Liver (tissue), 9 donors: ENCODE measurements around the gene COL1A2. TPM values are rescaled to one million over a fixed set of nuclear protein-coding genes. Genes with fewer than 3 reads are reported as not detected.

Experiments
- DNase-seq: peaks from one replicate; pipeline ENCODE4 v3.0.0-alpha.2; 2017; ENCODE audit warnings: low spot score
- H3K27ac ChIP-seq, 2 donors: one replicate each; pipeline ENCODE4 v1.7.0; 2013; ENCODE audit warnings: inconsistent platforms in 2 of 2, low read length in 2 of 2, control low read depth in 1 of 2, low read depth in 1 of 2, mild to moderate bottlenecking in 1 of 2
- H3K27me3 ChIP-seq, 4 donors: one replicate each; pipeline versions ENCODE4 v1.6.1 to v1.7.0; 2013; ENCODE audit warnings: low read length in 3 of 4, inconsistent platforms in 1 of 4, mild to moderate bottlenecking in 1 of 4, moderate library complexity in 1 of 4; ENCODE audit not compliant: control insufficient read depth in 4 of 4, insufficient read depth in 4 of 4
- H3K36me3 ChIP-seq, 4 donors: one replicate each; pipeline versions ENCODE4 v1.6.1 to v1.7.0; 2013; ENCODE audit warnings: low read length in 3 of 4, mild to moderate bottlenecking in 3 of 4, low read depth in 1 of 4, moderate library complexity in 1 of 4; ENCODE audit not compliant: control insufficient read depth in 4 of 4, insufficient read depth in 3 of 4
- H3K4me1 ChIP-seq, 4 donors: one replicate each; pipeline versions ENCODE4 v1.6.1 to v1.7.0; 2013; ENCODE audit warnings: low read length in 3 of 4, mild to moderate bottlenecking in 3 of 4, moderate library complexity in 1 of 4; ENCODE audit not compliant: control insufficient read depth in 4 of 4, insufficient read depth in 4 of 4
- H3K4me3 ChIP-seq, 3 donors: one replicate each; pipeline versions ENCODE4 v1.6.1 to v1.7.0; 2013; ENCODE audit warnings: low read length in 3 of 3, control low read depth in 1 of 3, low read depth in 1 of 3, mild to moderate bottlenecking in 1 of 3
- H3K9ac ChIP-seq, 2 donors: one replicate each; pipeline ENCODE4 v1.7.0; 2013; ENCODE audit warnings: low read length in 2 of 2, mild to moderate bottlenecking in 2 of 2, moderate library complexity in 2 of 2, control low read depth in 1 of 2, low read depth in 1 of 2
- H3K9me3 ChIP-seq, 4 donors: one replicate each; pipeline versions ENCODE4 v1.6.1 to v1.7.0; 2013; ENCODE audit warnings: low read length in 3 of 4; ENCODE audit not compliant: control insufficient read depth in 4 of 4
- ATF3 ChIP-seq: IDR thresholded peaks from 2 replicates; pipeline ENCODE4 v1.6.1; 2016; ENCODE audit warnings: antibody characterized with exemption
- CTCF ChIP-seq: fragments of 150-350 bp; IDR thresholded peaks from 2 replicates; pipeline ENCODE4 v1.5.1; 2017; ENCODE audit warnings: improper control_type of control experiment, low read depth, low read length; ENCODE audit not compliant: missing input control
- EGR1 ChIP-seq, 2 donors: IDR thresholded peaks; 2 replicates each; pipeline ENCODE4 v1.6.1; 2016 to 2018; ENCODE audit warnings: antibody characterized with exemption in 2 of 2, low read depth in 2 of 2
- FOXA1 ChIP-seq: IDR thresholded peaks from 2 replicates; pipeline ENCODE4 v1.6.1; 2016; ENCODE audit warnings: antibody characterized with exemption
- FOXA2 ChIP-seq: IDR thresholded peaks from 2 replicates; pipeline ENCODE4 v1.6.1; 2016; ENCODE audit warnings: antibody characterized with exemption
- GABPA ChIP-seq, 2 donors: IDR thresholded peaks in 1 of 2; conservative IDR thresholded peaks in 1 of 2; 2 replicates each; pipeline ENCODE4 v1.6.1; 2016; ENCODE audit warnings: antibody characterized with exemption in 2 of 2, mild to moderate bottlenecking in 1 of 2, moderate library complexity in 1 of 2
- HNF4A ChIP-seq, 2 donors: conservative IDR thresholded peaks; 2 replicates each; pipeline ENCODE4 v1.6.1; 2016; ENCODE audit warnings: antibody characterized with exemption in 2 of 2, mild to moderate bottlenecking in 2 of 2
- HNF4G ChIP-seq: IDR thresholded peaks from 2 replicates; pipeline ENCODE4 v1.6.1; 2016; ENCODE audit warnings: antibody characterized with exemption
- JUND ChIP-seq, 2 donors: IDR thresholded peaks; 2 replicates each; pipeline ENCODE4 v1.6.1; 2016; ENCODE audit warnings: antibody characterized with exemption in 2 of 2
- NR2F2 ChIP-seq: IDR thresholded peaks from 2 replicates; pipeline ENCODE4 v1.6.1; 2016; ENCODE audit warnings: antibody characterized with exemption
- RAD21 ChIP-seq, 2 donors: IDR thresholded peaks; 2 replicates each; pipeline ENCODE4 v1.6.1; 2016; ENCODE audit warnings: antibody characterized with exemption in 2 of 2, mild to moderate bottlenecking in 2 of 2
- REST ChIP-seq: IDR thresholded peaks from 2 replicates; pipeline ENCODE4 v1.6.1; 2016; ENCODE audit warnings: antibody characterized with exemption, mild to moderate bottlenecking
- RXRA ChIP-seq, 2 donors: IDR thresholded peaks; 2 replicates each; pipeline ENCODE4 v1.6.1; 2017 to 2018; ENCODE audit warnings: antibody characterized with exemption in 2 of 2, mild to moderate bottlenecking in 1 of 2
- TAF1 ChIP-seq: conservative IDR thresholded peaks from 2 replicates; pipeline ENCODE4 v1.6.1; 2016; ENCODE audit warnings: antibody characterized with exemption, mild to moderate bottlenecking
- YY1 ChIP-seq: IDR thresholded peaks from 2 replicates; pipeline ENCODE4 v1.6.1; 2016; ENCODE audit warnings: antibody characterized with exemption, mild to moderate bottlenecking
- ZBTB33 ChIP-seq: IDR thresholded peaks from 2 replicates; pipeline ENCODE4 v1.6.1; 2016; ENCODE audit warnings: antibody characterized with exemption
- WGBS: extraction: QIAGEN DNeasy Blood & Tissue Kit; methylation state at CpG from one replicate; pipeline ENCODE4 v1.1.7; 2013; 5-methylcytosine and 5-hydroxymethylcytosine counted together
- polyA plus RNA-seq, 2 donors: library from polyadenylated mRNA; stranded (reverse) in 1 of 2; unstranded in 1 of 2; fragments of 200-250 nt in 1 of 2; fragments of >200 nt in 1 of 2; fragmentation: Nextera tagmentation in 1 of 2; extraction: Ambion mirVana in 1 of 2; gene quantifications; one replicate each; pipeline versions ENCODE4 v1.2.1 to v1.2.3, GENCODE V29; 2013 to 2015
- total RNA-seq, 2 donors: library from RNA; depleted of rRNA; stranded (reverse); fragments of >200 nt; gene quantifications; one replicate each; pipeline ENCODE4 v1.2.3, GENCODE V29; 2014
- donor health status: healthy.
- donor health status: healthy.
- donor health status: healthy.
- donor health status: healthy.
- donor health status: healthy.

Gene COL1A2
- total and polyA plus RNA-seq, 4 donors: 11.5 to 86.2 (median 42.0) TPM

- H3K36me3 ChIP-seq: no peaks in the 10 kb centered on the region
- no peaks in the 10 kb centered on the region for H3K4me1 ChIP-seq
- whole genome bisulfite sequencing: 82% methylated on average over 6 of the region's 6 CpGs
- H3K27me3 ChIP-seq: peaks cover 0 to 9% (median 0%) of the 10 kb centered on the region in 4 donors
- no peaks in the 10 kb centered on the region for H3K9me3 ChIP-seq
- H3K4me3 ChIP-seq: no peak overlapping the region
- H3K27ac ChIP-seq: no peak overlapping the region
- DNase-seq: no peak
- TF ChIP-seq REST (no peak), HNF4A (conservative IDR thresholded peaks at IDR 0.05) (no peak), CTCF (no peak), RXRA (IDR thresholded peaks at IDR 0.05) (no peak), EGR1 (IDR thresholded peaks at IDR 0.05; ENCODE audit: low read depth in 2 of 2) (no peak), FOXA1 (no peak), GABPA (IDR thresholded peaks at IDR 0.05 in 1 of 2, conservative IDR thresholded peaks at IDR 0.05 in 1 of 2) (no peak), TAF1 (no peak), JUND (IDR thresholded peaks at IDR 0.05) (no peak), ATF3 (no peak), NR2F2 (no peak), RAD21 (IDR thresholded peaks at IDR 0.05) (no peak), YY1 (no peak), FOXA2 (no peak), HNF4G (no peak), ZBTB33 (no peak)
- H3K9ac ChIP-seq: no peak overlapping the region
These were observed 6.1 kb downstream of the COL1A2 start for GRCh38 chr7:94400643-94401427.
